Heart left ventricle (tissue), 16 donors: ENCODE results near the gene ILDR2. TPM values are rescaled to one million over a fixed set of nuclear protein-coding genes. Genes with fewer than 3 reads are reported as not detected.
A peak's percentile ranks its signal among the peaks of the same experiment; 100 is the strongest.

Experiments
- ATAC-seq, 4 donors: fragments of 200-7000 bp; cut with Tn5 transposase; one replicate each; pipeline ENCODE4 v1.9.1; 2020 to 2022; ENCODE audit warnings: moderate library complexity in 4 of 4, mild to moderate bottlenecking in 3 of 4, moderate number of reproducible peaks in 1 of 4
- DNase-seq, 5 donors: peaks; one replicate each; pipeline ENCODE4 v3.0.0-alpha.2; 2020
- H3K27ac ChIP-seq, 12 donors: fragments of 200-600 bp; sonication (generic) in 4 of 12; one replicate each; pipeline versions ENCODE4 v1.5.0 to v1.8.0; 2016 to 2022; ENCODE audit warnings: mild to moderate bottlenecking in 2 of 12
- H3K27me3 ChIP-seq, 9 donors: fragments of 200-600 bp; sonication (generic) in 2 of 9; one replicate each; pipeline versions ENCODE4 v1.5.1 to v1.8.0; 2016 to 2022; ENCODE audit warnings: mild to moderate bottlenecking in 3 of 9
- H3K36me3 ChIP-seq, 9 donors: fragments of 200-600 bp; sonication (generic) in 2 of 9; one replicate each; pipeline versions ENCODE4 v1.5.0 to v1.8.0; 2018 to 2022; ENCODE audit warnings: mild to moderate bottlenecking in 2 of 9
- H3K4me1 ChIP-seq, 12 donors: fragments of 200-600 bp; sonication (generic) in 4 of 12; one replicate each; pipeline versions ENCODE4 v1.5.0 to v1.8.0; 2016 to 2022; ENCODE audit warnings: mild to moderate bottlenecking in 3 of 12
- H3K4me3 ChIP-seq, 12 donors: fragments of 200-600 bp; sonication (generic) in 4 of 12; one replicate each; pipeline versions ENCODE4 v1.5.0 to v1.8.0; 2017 to 2022; ENCODE audit warnings: mild to moderate bottlenecking in 9 of 12, moderate library complexity in 4 of 12
- H3K9me3 ChIP-seq, 12 donors: fragments of 200-600 bp; sonication (generic) in 4 of 12; one replicate each; pipeline versions ENCODE4 v1.5.0 to v1.8.0; 2016 to 2022; ENCODE audit warnings: mild to moderate bottlenecking in 1 of 12
- CTCF ChIP-seq, 12 donors: fragments of 200-600 bp; sonication (generic) in 4 of 12; IDR thresholded peaks; one replicate each; pipeline versions ENCODE4 v1.5.0 to v1.8.0; 2018 to 2022; ENCODE audit warnings: antibody characterized with exemption in 12 of 12, mild to moderate bottlenecking in 5 of 12
- POLR2A ChIP-seq, 2 donors: fragments of 450-650 bp; IDR thresholded peaks; one replicate each; pipeline ENCODE4 v1.6.1; 2017; ENCODE audit warnings: antibody characterized with exemption in 2 of 2, mild to moderate bottlenecking in 2 of 2, moderate library complexity in 2 of 2
- WGBS, 4 donors: extraction: QIAGEN DNeasy Blood & Tissue Kit in 2 of 4; methylation state at CpG; one replicate each; pipeline versions ENCODE4 v1.1.5 to v1.1.7; 2013 to 2018; 5-methylcytosine and 5-hydroxymethylcytosine counted together
- intact Hi-C, 10 donors: fragments of 100-400 bp; cut with DNase I; formaldehyde crosslinking; loops; one replicate each; pipeline versions ENCODE4 v1.11.1 to v1.14.2; 2022
- polyA plus RNA-seq, 2 donors: library from polyadenylated mRNA; stranded (reverse); fragments of 200-250 nt; gene quantifications; one replicate each; pipeline ENCODE4 v1.2.3, GENCODE V29; 2013
- total RNA-seq, 9 donors: library from RNA; depleted of rRNA in 2 of 9; stranded (reverse); fragments of >200 nt in 2 of 9; fragmentation: NEBNext Ultra II Directional in 3 of 9; extraction: Animal tissue kit (Norgen Biotek cat#: 25700) in 3 of 9; gene quantifications; one replicate each; pipeline versions ENCODE4 v1.1.0 to v1.2.4, GENCODE V29; 2016 to 2023
- donor health status: ischemic (EF 13 %, LVEDD 7.1; RV severe dilation, severe dysfunction).
- donor health status: healthy with polysubstance abuse.
- donor health status: DM: no; HTN: yes; CAD: no.
- donor health status: DM: no; HTN: no; CAD: no.
- donor health status: ischemic (EF 25% LVEDD 6.9; RV normal size, moderate dysfunction).
- donor health status: ischemic (EF 25% LVEDD 5.7; RV mildly dilated, moderate dysfunction).
- donor health status: healthy.
- donor health status: DM: yes; HTN: yes; CAD: no.
- donor health status: ischemic (EF 35%, LVEDD 5.7; RV mildly dilated, moderate dysfunction).
- donor health status: nonischemic (EF 11% LVEDD 7.7; RV severe dilation, severe dysfunction).
- donor health status: DM: yes; HTN: yes; CAD: no.
- donor health status: PGD.
- donor health status: ischemic (EF 29% LVEDD 5.4; RV normal size, mild dysfunction).
- donor health status: nonischemic (EF 23%, LVEDD 6.1; RV moderate dilation, normal function).

ILDR2 gene
- total and polyA plus RNA-seq, 11 donors: 0.84 to 12.4 (median 5.8) TPM

- H3K27ac ChIP-seq: no peak overlapping the region
- peaks cover 0 to 14% (median 0%) of the 10 kb centered on the region in 12 donors for H3K4me1 ChIP-seq
- intact Hi-C loops: no loop called here
- H3K9me3 ChIP-seq: no peaks in the 10 kb centered on the region
- no peak for ATAC-seq
- TF ChIP-seq CTCF (IDR thresholded peaks at IDR 0.05) (no peak), POLR2A (IDR thresholded peaks at IDR 0.05) (no peak)
- H3K4me3 ChIP-seq: no peak overlapping the region
- H3K27me3 ChIP-seq: no peaks in the 10 kb centered on the region
- DNase-seq: no peak
- H3K36me3 ChIP-seq: no peaks in the 10 kb centered on the region
- WGBS, 4 donors: 84 to 95% (median 91%) methylated on average over 1 of the region's 1 CpG
These were observed 41.7 kb downstream of the ILDR2 start for GRCh38 chr1:166933633-166934032.

- TF ChIP-seq CTCF (IDR thresholded peaks at IDR 0.05): no peak
- TF ChIP-seq POLR2A (IDR thresholded peaks at IDR 0.05): no peak
- no peak for DNase-seq
- ATAC-seq: no peak
- no peaks in the 10 kb centered on the region for H3K36me3 ChIP-seq
- no peaks in the 10 kb centered on the region for H3K9me3 ChIP-seq
- no peak overlapping the region for H3K4me3 ChIP-seq
- intact Hi-C loops: no loop called here
- H3K27me3 ChIP-seq: peaks cover 0 to 1% (median 0%) of the 10 kb centered on the region in 9 donors
- H3K27ac ChIP-seq: no peak overlapping the region
- peaks cover 0 to 13% (median 0%) of the 10 kb centered on the region in 12 donors for H3K4me1 ChIP-seq
These were observed 42.2 kb downstream of the ILDR2 start for GRCh38 chr1:166933140-166933539.

DNA sequence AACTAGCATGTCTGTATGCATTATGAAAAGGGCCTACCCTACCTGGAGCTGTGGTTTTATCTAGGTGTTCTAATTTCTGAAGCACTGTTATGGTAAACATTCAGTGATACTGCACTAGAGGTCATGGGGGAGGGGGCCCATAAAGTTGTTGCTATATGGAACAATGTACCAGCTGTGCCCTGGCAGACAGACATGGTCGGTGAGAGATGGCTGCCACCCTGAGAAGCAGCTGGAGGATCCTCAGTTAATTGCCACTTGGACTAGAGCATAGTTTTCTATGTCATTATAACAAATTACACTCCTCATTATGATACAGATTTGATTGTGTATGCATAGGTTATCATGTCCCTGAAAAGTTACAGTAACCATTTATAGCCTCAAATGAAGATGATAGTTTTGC, 45.4 kb downstream of the ILDR2 start:
- 67 to 93% (median 85%) methylated on average over 1 of the region's 1 CpG for WGBS, 4 donors
- H3K27me3 ChIP-seq: peaks cover 0 to 5% (median 0%) of the 10 kb centered on the region in 9 donors
- no peak for DNase-seq
- no peaks in the 10 kb centered on the region for H3K36me3 ChIP-seq
- peaks cover 0 to 27% (median 10%) of the 10 kb centered on the region in 12 donors for H3K4me1 ChIP-seq
- TF ChIP-seq CTCF (IDR thresholded peaks at IDR 0.05): no peak
- no peak for TF ChIP-seq POLR2A (IDR thresholded peaks at IDR 0.05)
- intact Hi-C loops: loop anchor here in 1 of 10 donors (10.0 kb wide), 1 partner anchor 45 kb away; the partner anchor contains the start of gene ILDR2
- H3K4me3 ChIP-seq: no peak overlapping the region
- ATAC-seq: no peak
- no peak overlapping the region for H3K27ac ChIP-seq
- H3K9me3 ChIP-seq: no peaks in the 10 kb centered on the region

- Histone ChIP-seq H3K4me1 (peaks cover 0 to 27% (median 10%) of the 10 kb centered on the region in 12 donors), H3K36me3 (no peaks in the 10 kb centered on the region), H3K27ac (peak overlapping the region in 3 of 12 donors; percentile 10 to 82 (median 66)), H3K27me3 (peaks cover 0 to 5% (median 0%) of the 10 kb centered on the region in 9 donors), H3K4me3 (no peak overlapping the region), H3K9me3 (no peaks in the 10 kb centered on the region)
- TF ChIP-seq CTCF (IDR thresholded peaks at IDR 0.05): no peak
- no peak for TF ChIP-seq POLR2A (IDR thresholded peaks at IDR 0.05)
- ATAC-seq (no peak), DNase-seq (no peak)
- 54 to 69% (median 65%) methylated on average over 2 of the region's 2 CpGs for WGBS, 4 donors
- intact Hi-C loops: loop anchor here in 1 of 10 donors (10.0 kb wide), 1 partner anchor 47 kb away; the partner anchor contains the start of gene ILDR2
These were observed 47.6 kb downstream of the ILDR2 start for GRCh38 chr1:166927701-166928100.
